Measurements from ENCODE around the gene PDE3B. TPM values are rescaled to one million over a fixed set of nuclear protein-coding genes. Genes with fewer than 3 reads are reported as not detected.

PDE3B gene
- total RNA-seq, 6 experiments from 2014 or later, result 14.9 to 47.1 (median 28.8) TPM

DNA sequence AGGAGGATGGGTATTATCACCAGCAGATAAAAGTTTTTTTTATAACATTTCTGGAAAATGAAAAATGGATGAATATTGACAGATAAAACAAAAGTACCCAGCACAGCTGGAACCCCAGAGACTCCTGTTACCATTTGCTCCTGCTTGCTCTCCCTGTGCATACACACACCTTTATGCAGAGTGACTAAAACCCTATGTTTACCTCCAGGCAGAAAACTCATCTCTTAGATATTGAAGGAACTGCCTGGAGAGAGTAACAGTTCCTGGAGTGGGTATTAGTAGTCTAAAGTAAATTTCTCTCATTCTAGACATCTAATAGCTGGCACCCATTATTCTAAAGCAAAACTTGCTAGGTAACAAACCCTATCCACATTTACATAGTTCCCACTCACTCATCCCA lies 210.5 kb downstream of the PDE3B start:
- DNase-seq (no peak), ATAC-seq (no peak)
- Histone ChIP-seq H3K27ac (no peak overlapping the region), H3K27me3 (no peaks in the 10 kb centered on the region), H3K36me3 (peaks cover 0 to 8% (median 0%) of the 10 kb centered on the region in 4 donors), H3K4me1 (no peaks in the 10 kb centered on the region), H3K4me3 (no peak overlapping the region), H3K9me3 (no peaks in the 10 kb centered on the region)
- TF ChIP-seq POLR2A (IDR thresholded peaks at IDR 0.05), result no peak
- TF ChIP-seq, protein P1, sequence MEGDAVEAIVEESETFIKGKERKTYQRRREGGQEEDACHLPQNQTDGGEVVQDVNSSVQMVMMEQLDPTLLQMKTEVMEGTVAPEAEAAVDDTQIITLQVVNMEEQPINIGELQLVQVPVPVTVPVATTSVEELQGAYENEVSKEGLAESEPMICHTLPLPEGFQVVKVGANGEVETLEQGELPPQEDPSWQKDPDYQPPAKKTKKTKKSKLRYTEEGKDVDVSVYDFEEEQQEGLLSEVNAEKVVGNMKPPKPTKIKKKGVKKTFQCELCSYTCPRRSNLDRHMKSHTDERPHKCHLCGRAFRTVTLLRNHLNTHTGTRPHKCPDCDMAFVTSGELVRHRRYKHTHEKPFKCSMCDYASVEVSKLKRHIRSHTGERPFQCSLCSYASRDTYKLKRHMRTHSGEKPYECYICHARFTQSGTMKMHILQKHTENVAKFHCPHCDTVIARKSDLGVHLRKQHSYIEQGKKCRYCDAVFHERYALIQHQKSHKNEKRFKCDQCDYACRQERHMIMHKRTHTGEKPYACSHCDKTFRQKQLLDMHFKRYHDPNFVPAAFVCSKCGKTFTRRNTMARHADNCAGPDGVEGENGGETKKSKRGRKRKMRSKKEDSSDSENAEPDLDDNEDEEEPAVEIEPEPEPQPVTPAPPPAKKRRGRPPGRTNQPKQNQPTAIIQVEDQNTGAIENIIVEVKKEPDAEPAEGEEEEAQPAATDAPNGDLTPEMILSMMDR (IDR thresholded peaks at IDR 0.05), result no peak
- intact Hi-C loops (cut with DNase I), result no loop called here

DNA sequence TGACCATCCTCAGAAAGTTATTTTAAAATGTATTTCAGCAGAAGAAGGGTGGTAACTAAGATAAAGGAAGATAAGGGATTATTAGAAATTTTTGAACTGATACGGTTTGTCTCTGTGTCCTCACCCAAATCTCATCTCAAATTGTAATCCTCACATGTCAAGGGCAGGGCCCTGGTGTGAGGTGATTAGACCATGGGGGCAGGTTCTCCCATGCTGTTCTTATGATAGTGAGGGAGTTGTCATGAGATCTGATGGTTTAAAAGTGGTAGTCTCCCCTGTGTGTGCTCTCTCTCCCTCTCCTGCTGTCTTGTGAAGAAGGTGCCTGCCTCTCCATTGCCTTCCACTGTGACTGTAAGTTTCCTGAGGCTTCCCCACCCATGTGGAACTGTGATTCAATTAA lies 212.3 kb downstream of the PDE3B start:
- Histone ChIP-seq H3K27ac (no peak overlapping the region), H3K4me3 (no peak overlapping the region), H3K27me3 (no peaks in the 10 kb centered on the region), H3K4me1 (peaks cover 0 to 5% (median 0%) of the 10 kb centered on the region in 4 donors), H3K9me3 (no peaks in the 10 kb centered on the region), H3K36me3 (peaks cover 0 to 8% (median 0%) of the 10 kb centered on the region in 4 donors)
- WGBS (ENCODE audit: insufficient coverage, low coverage, low lambda C conversion rate, missing lambda C conversion rate), result 100% methylated on average over 1 of the region's 1 CpG
- ATAC-seq, result no peak
- no peak for DNase-seq
- intact Hi-C loops (cut with DNase I), result no loop called here
- TF ChIP-seq POLR2A (IDR thresholded peaks at IDR 0.05), result no peak
- TF ChIP-seq, protein P1 (IDR thresholded peaks at IDR 0.05), result no peak

DNA sequence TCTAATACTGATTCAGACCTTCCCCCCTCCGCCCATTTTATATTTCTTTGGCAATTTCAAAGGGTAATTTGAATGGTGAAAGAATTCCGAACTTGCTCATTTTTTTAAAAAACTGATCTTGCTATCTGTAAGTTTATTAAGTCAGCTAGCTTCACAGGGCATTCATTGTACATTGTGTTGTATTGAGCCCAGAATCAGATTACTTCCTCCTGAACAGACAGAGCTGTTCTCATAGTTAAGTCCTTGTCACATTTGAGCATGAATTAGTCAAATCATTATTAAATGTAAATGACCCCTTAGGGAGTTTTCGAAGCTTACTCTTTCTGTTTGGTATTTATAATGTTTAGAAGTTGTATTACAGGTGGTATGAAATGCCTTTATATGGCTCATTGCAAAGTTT lies 214.0 kb downstream of the PDE3B start:
- WGBS (ENCODE audit: insufficient coverage, low coverage, low lambda C conversion rate, missing lambda C conversion rate), result 88% methylated on average over 3 of the region's 3 CpGs
- H3K27me3 ChIP-seq, result no peaks in the 10 kb centered on the region
- intact Hi-C loops (cut with DNase I), result no loop called here
- H3K4me1 ChIP-seq, result peaks cover 0 to 16% (median 0%) of the 10 kb centered on the region in 4 donors
- no peak overlapping the region for H3K27ac ChIP-seq
- TF ChIP-seq, protein P1 (IDR thresholded peaks at IDR 0.05), result no peak
- TF ChIP-seq POLR2A (IDR thresholded peaks at IDR 0.05), result no peak
- DNase-seq (no peak), ATAC-seq (no peak)
- no peaks in the 10 kb centered on the region for H3K9me3 ChIP-seq
- no peak overlapping the region for H3K4me3 ChIP-seq
- H3K36me3 ChIP-seq, result peaks cover 0 to 8% (median 0%) of the 10 kb centered on the region in 4 donors

DNA sequence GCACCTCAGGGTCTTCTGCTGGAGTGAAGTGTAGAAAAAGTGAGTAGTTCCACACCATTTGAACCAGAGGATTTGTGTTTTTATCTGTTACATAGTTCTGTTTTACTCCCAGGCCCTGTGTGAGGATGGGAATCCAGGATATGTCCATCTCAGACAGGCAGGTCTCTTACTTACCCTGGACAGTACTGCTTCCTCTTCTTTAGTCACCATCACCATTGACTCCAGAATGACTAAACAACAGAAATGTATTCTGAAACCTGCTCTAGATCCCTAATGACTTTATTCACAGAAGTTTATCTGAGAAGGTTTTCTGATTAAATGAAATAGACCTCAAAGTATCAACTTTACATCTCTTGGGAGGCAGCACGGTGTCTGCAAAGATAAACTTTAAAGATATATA lies 214.8 kb downstream of the PDE3B start:
- Histone ChIP-seq H3K4me1 (peaks cover 0 to 16% (median 0%) of the 10 kb centered on the region in 4 donors), H3K27me3 (no peaks in the 10 kb centered on the region), H3K36me3 (peaks cover 0 to 8% (median 0%) of the 10 kb centered on the region in 4 donors), H3K4me3 (no peak overlapping the region), H3K27ac (no peak overlapping the region), H3K9me3 (no peaks in the 10 kb centered on the region)
- ATAC-seq, result no peak
- DNase-seq, result no peak
- WGBS (ENCODE audit: insufficient coverage, low coverage, low lambda C conversion rate, missing lambda C conversion rate), result 72% methylated on average over 1 of the region's 1 CpG
- TF ChIP-seq, protein P1 (IDR thresholded peaks at IDR 0.05), result no peak
- TF ChIP-seq POLR2A (IDR thresholded peaks at IDR 0.05), result no peak
- intact Hi-C loops (cut with DNase I), result no loop called here

DNA sequence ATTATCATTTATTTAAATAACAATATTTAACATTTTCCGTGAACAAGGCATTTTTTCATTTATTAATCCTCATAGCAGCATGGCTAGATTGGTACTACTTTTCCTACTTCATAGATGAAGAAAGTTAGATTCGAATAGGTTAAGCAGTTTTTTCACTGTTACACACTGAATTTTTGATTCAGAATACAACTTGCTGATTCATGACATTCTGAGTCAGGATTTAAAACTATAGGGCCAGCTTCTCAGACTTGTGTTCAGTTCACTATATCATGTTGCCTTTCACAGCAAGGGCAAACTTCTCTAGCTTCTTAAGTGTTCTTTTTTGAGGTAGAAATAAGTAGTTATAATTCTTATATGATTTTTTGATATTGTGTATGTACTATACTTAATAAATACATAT lies 216.9 kb downstream of the PDE3B start:
- no peak for DNase-seq
- intact Hi-C loops (cut with DNase I), result no loop called here

More for the DNA sequence above, 216.9 kb downstream of the PDE3B start:
- Histone ChIP-seq H3K36me3 (peaks cover 0 to 8% (median 0%) of the 10 kb centered on the region in 4 donors), H3K4me1 (peaks cover 0 to 16% (median 0%) of the 10 kb centered on the region in 4 donors), H3K9me3 (no peaks in the 10 kb centered on the region), H3K27ac (no peak overlapping the region), H3K27me3 (no peaks in the 10 kb centered on the region), H3K4me3 (no peak overlapping the region)
- 96% methylated on average over 2 of the region's 2 CpGs for whole genome bisulfite sequencing (ENCODE audit: insufficient coverage, low coverage, low lambda C conversion rate, missing lambda C conversion rate)
- TF ChIP-seq POLR2A (IDR thresholded peaks at IDR 0.05), result no peak
- TF ChIP-seq, protein P1 (IDR thresholded peaks at IDR 0.05), result no peak
- ATAC-seq, result no peak
